ENCODE results near the gene TAF11L5.
"Not testable (repeated sequence)": the region's sequence is repeated elsewhere in the genome, so short reads cannot be mapped to it uniquely, and the experiment has no call there.

TAF11L5 gene

DNA sequence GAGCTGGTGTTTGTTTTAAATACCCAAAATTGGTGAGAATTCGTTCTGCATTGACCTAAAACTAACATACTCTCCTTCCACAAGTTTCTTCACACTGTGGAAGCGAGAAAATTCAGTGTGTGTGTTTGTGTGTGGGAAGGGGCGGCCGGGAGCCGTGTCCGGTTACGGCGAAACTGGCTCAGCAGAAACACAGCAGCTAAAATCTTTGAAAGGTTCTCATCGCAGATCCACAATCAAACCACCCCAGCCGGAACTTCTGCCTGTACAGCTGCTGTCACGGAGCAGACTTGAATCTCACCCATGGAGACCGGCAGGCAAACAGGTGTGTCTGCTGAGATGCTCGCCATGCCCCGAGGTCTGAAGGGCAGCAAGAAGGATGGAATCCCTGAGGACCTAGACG lies at the start of gene TAF11L5:
TSS of gene TAF11L5 (plus strand) at position 301 of the 400 bp plus-strand sequence.
- H3K27ac ChIP-seq = not testable (repeated sequence)

DNA sequence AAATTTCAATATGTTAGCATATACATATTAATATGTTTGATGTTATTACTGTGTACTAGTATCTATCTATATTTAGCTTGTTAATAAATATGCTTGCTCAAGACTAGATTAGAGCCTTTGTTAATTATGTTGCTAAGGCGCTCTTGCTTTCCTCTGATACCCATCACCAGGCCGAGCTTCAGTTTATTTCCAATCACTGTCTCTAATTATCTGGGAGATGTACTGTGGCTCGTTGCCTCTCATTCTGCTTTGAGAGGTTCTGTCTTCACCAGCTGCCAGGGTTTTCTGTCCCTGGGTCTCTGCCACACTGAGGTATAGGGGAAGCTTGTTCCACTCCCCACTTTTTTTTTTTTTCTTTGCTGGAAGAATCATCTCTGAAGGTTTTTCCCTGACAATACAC lies 48.0 kb upstream of the TAF11L5 start:
- no peak overlapping the region for H3K27ac ChIP-seq
- TF ChIP-seq ZFX (IDR thresholded peaks at IDR 0.05) = no peak

DNA sequence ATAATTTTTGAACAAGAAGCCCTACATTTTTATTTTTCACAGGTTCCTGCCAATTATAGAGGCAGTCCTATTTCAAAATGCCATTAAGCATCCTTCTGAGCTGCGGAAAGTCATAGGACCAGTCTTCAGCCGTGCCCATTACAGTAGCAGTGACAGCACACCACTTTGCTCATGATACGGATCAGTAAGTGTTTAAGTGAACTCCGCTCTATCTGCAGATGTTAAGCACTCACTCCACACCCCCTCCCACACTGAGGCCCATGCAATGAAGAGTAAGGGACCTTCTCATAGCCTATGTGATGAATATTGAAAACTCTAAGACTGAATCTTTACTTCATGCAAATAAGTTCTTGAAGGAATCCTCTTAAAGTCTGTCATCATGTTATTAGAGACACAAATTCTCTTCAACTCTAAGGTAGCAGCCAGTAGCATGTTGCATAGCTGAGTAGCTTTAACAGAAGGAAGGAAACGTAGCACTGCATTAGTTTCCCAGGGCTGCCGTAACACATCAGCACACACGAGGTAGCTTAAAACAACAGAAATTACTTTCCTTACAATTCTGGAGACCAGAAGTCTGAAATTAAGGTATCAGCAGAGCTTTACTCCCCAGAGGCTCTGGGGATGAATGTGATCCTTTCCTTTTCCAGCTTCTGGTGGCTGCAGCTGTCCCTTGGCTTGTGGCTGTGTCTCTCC lies 47.3 kb upstream of the TAF11L5 start:
- no peak overlapping the region for H3K27ac ChIP-seq
- no peak for TF ChIP-seq ZFX (IDR thresholded peaks at IDR 0.05)
- TF ChIP-seq, protein P1, sequence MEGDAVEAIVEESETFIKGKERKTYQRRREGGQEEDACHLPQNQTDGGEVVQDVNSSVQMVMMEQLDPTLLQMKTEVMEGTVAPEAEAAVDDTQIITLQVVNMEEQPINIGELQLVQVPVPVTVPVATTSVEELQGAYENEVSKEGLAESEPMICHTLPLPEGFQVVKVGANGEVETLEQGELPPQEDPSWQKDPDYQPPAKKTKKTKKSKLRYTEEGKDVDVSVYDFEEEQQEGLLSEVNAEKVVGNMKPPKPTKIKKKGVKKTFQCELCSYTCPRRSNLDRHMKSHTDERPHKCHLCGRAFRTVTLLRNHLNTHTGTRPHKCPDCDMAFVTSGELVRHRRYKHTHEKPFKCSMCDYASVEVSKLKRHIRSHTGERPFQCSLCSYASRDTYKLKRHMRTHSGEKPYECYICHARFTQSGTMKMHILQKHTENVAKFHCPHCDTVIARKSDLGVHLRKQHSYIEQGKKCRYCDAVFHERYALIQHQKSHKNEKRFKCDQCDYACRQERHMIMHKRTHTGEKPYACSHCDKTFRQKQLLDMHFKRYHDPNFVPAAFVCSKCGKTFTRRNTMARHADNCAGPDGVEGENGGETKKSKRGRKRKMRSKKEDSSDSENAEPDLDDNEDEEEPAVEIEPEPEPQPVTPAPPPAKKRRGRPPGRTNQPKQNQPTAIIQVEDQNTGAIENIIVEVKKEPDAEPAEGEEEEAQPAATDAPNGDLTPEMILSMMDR (conservative IDR thresholded peaks at IDR 0.05) = no peak

DNA sequence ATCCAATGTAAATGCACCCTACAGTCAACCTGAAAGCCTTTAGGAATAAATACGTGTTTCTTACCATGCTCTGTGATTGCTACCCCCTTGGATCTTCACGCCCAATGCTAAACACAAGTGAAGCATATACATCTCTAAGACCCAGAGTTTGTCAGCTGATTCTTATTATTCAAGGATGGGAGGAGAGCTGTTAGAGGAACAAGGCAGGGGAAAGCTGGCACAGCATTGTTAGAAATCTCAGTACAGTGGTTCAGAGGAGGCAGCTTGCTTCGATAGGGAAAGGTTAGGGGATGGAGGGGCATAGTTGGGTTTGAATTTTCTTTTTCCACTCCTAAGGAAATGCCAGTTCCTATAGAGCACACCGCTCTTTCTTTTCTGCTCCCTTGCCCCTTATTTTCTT lies 43.7 kb upstream of the TAF11L5 start:
- no peak overlapping the region for H3K27ac ChIP-seq

DNA sequence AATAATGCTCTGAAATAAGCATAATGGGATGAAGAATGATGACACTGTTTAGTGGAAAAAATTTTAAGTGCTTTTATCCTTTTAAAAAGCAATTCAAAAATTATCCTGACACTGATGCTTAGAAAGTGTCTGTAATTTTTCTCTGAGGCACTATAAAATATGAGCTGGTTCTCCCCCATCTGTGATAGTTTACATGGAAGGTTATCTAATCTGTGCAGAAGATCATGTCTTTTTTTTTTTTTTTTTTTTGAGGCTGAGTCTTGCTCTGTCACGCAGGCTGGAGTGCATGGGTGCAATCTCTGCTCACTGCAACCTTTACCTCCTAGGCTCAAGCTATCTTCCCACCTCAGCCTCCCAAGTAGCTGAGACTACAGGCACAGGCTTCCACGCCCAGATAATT lies 42.2 kb upstream of the TAF11L5 start:
- TF ChIP-seq ZFX (IDR thresholded peaks at IDR 0.05) = no peak
- TF ChIP-seq, protein P1 (conservative IDR thresholded peaks at IDR 0.05) = no peak
- H3K27ac ChIP-seq = no peak overlapping the region

More for the DNA sequence above, 43.7 kb upstream of the TAF11L5 start:
- TF ChIP-seq, protein P1 (conservative IDR thresholded peaks at IDR 0.05) = no peak
- TF ChIP-seq ZFX (IDR thresholded peaks at IDR 0.05) = no peak

DNA sequence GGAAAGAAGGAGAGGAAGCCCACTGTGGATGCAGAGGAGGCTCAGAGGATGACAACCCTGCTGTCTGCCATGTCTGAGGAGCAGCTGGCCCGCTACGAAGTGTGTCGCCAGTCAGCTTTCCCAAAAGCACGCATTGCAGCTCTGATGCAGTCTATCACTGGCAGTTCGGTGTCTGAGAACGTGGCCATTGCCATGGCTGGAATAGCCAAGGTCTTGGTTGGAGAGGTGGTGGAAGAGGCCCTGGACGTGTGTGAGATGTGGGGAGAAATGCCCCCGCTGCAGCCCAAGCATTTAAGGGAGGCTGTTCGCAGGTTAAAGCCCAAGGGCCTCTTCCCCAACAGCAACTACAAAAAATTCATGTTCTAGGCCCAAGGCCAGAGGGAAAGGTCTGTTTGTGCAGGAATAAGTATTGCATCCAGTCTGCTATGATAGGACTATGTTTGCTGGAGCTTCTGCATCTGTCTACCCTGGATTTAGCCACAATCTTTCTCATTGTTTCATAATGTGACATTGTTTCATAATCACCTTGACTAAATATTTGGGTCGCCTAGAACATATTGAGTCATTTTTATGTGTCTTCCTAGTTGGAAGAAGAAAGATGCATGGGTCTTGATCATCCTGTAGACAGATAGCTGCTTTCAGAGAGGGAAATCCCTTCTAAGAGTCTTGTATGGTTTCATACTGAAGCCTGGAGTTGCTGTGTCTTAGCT lies 38.4 kb upstream of the TAF11L5 start:
- H3K27ac ChIP-seq = not testable (repeated sequence)

DNA sequence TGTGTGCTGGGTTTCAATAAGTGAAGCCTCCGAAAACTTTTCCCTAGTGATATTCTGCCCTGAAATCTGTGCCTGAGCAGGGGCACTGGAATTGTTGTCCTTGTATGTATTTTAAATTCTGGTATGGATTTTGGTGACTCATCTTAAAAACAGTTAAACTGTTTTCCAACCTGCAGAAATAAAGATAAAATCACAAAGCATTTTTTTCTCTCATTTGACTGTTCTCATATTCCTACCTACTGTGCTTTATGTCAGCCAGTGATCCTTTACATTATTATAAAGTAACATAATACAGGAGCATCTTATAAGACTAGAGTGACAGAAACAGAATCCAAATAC lies 37.9 kb upstream of the TAF11L5 start:
- no peak overlapping the region for H3K27ac ChIP-seq
- TF ChIP-seq, protein P1 (conservative IDR thresholded peaks at IDR 0.05) = no peak
- TF ChIP-seq ZFX (IDR thresholded peaks at IDR 0.05) = no peak

DNA sequence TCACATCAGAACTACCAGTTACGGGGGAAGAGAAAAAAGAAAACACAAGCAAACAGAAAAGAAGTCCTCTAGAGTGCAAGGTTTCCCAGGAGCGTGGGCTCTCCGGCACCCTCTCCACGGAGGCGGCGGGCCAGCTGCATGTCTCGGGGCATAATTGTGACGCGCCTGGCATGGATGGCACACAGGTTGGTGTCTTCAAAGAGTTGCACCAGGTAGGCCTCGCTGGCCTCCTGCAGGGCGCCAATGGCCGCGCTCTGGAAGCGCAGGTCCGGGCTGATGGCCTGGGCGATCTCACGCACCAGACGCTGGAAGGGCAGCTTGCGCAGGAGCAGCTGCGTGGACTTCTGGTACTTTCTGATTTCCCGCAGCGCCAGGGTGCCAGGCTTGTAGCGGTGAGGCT lies 33.8 kb upstream of the TAF11L5 start:
- H3K27ac ChIP-seq = not testable (repeated sequence)

DNA sequence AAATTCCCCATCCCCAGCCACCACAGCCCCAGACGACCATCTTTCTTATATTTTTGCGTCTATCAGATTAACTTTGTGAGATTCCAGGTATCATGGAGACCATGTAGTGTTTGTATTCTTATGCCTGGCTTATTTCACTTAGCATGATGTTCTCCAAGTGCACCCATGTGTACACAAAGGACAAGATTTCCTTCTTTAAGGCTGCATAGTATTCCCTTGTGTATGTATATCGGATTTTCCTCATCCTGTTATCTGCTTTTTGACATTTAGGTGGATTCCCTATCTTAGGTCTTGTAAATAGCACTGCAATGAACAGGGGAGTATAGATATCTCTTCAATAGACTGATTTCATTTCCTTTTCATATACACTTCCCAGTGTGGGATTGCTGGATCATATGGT lies 32.3 kb upstream of the TAF11L5 start:
- TF ChIP-seq ZFX (IDR thresholded peaks at IDR 0.05) = no peak
- TF ChIP-seq, protein P1 (conservative IDR thresholded peaks at IDR 0.05) = no peak
- no peak overlapping the region for H3K27ac ChIP-seq

All from C4-2B (cell line).